RWPE2 (cell line): ENCODE data around the gene DCLK2.

ENCODE experiments used
- ATAC-seq: fragments of 200-7000 bp; cut with Tn5 transposase; 3 replicates; pipeline ENCODE4 v1.9.1; 2021; ENCODE audit warnings: low read depth
- DNase-seq: peaks from one replicate; pipeline ENCODE4 v3.0.0-alpha.2; 2020; ENCODE audit warnings: low spot score
- H3K27ac ChIP-seq: fragments of 450-650 bp; 2 replicates; pipeline ENCODE4 v1.5.1; 2017; ENCODE audit warnings: mild to moderate bottlenecking; ENCODE audit not compliant: poor library complexity, severe bottlenecking
- H3K27me3 ChIP-seq: fragments of 250-450 bp; sonication (Bioruptor Pico); 2 replicates; pipeline ENCODE4 v1.5.1; 2021; ENCODE audit warnings: mild to moderate bottlenecking, moderate library complexity; ENCODE audit not compliant: insufficient read depth, poor library complexity, severe bottlenecking
- H3K36me3 ChIP-seq: fragments of 250-450 bp; sonication (Bioruptor Pico); 2 replicates; pipeline ENCODE4 v1.5.1; 2020; ENCODE audit warnings: low read depth, mild to moderate bottlenecking, moderate library complexity
- H3K4me1 ChIP-seq: fragments of 250-450 bp; sonication (Bioruptor Pico); 2 replicates; pipeline ENCODE4 v1.5.1; 2021; ENCODE audit warnings: mild to moderate bottlenecking, moderate library complexity; ENCODE audit not compliant: insufficient read depth, poor library complexity, severe bottlenecking
- H3K4me3 ChIP-seq: fragments of 250-450 bp; sonication (Bioruptor Pico); 2 replicates; pipeline ENCODE4 v1.5.1; 2021; ENCODE audit warnings: mild to moderate bottlenecking, moderate library complexity; ENCODE audit not compliant: severe bottlenecking
- H3K9me3 ChIP-seq: fragments of 250-450 bp; sonication (Bioruptor Pico); 2 replicates; pipeline ENCODE4 v1.5.1; 2021; ENCODE audit warnings: mild to moderate bottlenecking, moderate library complexity; ENCODE audit not compliant: severe bottlenecking
- TF ChIP-seq, protein P1 (sequence below): fragments of 450-650 bp; IDR thresholded peaks from one replicate; pipeline ENCODE4 v1.5.1; 2017; ENCODE audit warnings: mild to moderate bottlenecking, moderate library complexity; ENCODE audit not compliant: poor library complexity, severe bottlenecking

DCLK2 gene

DNA sequence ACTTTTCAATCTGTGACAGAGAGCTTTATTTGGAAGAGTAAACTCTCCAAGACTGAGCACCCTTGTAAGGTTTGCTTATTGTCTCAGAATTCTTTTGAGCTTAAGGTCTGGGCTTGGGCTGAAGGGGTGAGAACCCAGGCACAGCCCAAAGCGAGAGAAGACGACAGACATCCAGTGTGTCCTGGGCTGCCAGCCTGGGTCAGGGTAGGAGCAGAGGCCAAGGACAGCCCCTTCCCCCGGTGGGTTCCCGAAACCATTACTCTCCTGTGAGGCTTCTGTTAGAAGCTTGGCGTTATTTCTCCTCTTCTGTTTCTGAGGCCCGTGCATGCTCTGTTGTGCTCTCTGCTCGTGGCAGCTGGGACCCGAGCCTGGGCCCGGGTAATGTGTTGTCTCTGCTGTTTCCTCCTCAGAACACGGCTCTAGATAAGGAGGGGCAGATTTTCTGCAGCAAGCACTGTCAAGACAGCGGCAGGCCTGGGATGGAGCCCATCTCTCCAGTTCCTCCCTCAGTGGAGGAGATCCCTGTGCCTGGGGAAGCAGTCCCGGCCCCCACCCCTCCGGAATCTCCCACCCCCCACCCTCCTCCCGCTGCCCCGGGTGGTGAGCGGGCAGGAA is 177.5 kb downstream of the DCLK2 start:
- Histone ChIP-seq H3K9me3 (no peaks in the 10 kb centered on the region), H3K4me3 (no peak overlapping the region), H3K27me3 (no peaks in the 10 kb centered on the region), H3K4me1 (peaks cover 17% of the 10 kb centered on the region), H3K36me3 (no peaks in the 10 kb centered on the region), H3K27ac (no peak overlapping the region)
- DNase-seq (no peak), ATAC-seq (no peak)
- TF ChIP-seq, protein P1, sequence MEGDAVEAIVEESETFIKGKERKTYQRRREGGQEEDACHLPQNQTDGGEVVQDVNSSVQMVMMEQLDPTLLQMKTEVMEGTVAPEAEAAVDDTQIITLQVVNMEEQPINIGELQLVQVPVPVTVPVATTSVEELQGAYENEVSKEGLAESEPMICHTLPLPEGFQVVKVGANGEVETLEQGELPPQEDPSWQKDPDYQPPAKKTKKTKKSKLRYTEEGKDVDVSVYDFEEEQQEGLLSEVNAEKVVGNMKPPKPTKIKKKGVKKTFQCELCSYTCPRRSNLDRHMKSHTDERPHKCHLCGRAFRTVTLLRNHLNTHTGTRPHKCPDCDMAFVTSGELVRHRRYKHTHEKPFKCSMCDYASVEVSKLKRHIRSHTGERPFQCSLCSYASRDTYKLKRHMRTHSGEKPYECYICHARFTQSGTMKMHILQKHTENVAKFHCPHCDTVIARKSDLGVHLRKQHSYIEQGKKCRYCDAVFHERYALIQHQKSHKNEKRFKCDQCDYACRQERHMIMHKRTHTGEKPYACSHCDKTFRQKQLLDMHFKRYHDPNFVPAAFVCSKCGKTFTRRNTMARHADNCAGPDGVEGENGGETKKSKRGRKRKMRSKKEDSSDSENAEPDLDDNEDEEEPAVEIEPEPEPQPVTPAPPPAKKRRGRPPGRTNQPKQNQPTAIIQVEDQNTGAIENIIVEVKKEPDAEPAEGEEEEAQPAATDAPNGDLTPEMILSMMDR = no peak

DNA sequence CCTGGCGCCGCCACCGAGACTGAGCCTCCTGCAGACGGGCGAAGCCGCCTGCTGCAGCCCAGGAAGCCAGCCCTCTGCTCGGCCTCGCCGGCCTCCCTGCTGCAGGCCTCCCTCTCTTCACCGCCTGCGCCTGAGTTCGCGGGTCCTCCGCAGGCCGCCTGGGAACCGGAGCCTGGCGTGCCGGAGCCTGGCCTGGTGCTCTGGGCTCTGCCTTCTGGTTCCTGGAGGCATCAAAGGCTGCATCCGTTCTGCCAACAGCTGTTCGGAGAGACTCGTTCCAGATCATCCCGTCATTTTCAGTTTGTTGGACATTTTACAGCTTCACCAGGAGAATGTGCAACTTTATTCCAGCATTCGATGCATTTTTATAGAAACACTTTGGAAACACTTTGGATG is 178.0 kb downstream of the DCLK2 start:
- Histone ChIP-seq H3K4me1 (peaks cover 17% of the 10 kb centered on the region), H3K36me3 (no peaks in the 10 kb centered on the region), H3K27ac (no peak overlapping the region), H3K4me3 (no peak overlapping the region), H3K9me3 (no peaks in the 10 kb centered on the region), H3K27me3 (no peaks in the 10 kb centered on the region)
- TF ChIP-seq, protein P1 = no peak
- no peak for DNase-seq
- no peak for ATAC-seq

DNA sequence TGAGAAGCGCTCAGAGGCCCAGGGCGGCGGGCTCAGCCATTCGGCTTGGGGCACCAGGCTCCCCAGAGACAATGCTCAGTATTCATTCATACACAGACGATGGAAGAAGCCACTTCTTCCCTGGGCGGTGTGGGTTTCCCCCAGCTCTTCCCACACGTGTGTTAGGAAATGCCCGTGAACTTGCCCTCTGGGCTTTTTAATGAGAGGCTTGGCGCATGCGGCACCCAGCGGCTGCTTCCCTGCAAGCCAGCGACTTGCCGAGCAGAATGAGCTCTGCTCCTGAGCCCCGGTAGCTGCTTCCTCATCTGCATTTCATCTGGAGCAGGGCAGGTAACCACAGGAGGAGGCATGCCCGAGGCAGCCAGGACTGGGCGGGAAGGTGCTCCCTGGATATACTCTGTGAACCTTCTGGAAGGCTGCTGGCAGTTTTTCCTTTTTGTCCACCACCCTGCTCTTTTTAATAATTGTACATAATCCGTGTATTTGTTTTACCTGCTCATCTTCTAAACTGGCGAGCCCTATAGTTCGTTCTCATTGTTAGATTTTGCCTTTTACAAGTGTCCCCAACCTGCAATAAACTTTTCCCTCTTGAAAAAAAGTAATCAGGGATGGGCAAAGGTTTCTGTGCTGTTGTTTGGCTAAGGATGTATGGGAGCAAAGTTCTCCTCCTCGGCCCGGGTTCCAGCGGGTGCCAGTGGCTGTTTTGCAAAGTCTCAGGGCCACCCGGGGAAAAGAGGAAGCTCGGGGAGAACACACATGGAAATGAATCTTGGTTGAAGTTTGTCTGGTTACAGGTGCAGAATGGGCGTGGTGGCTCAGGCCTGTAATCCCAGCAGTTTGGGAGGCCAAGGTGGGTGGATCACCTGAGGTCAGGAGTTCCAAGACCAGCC is 178.8 kb downstream of the DCLK2 start:
- ATAC-seq (peak; percentile 77), DNase-seq (no peak)
- Histone ChIP-seq H3K9me3 (no peaks in the 10 kb centered on the region), H3K4me3 (no peak overlapping the region), H3K36me3 (no peaks in the 10 kb centered on the region), H3K27ac (no peak overlapping the region), H3K4me1 (peaks cover 17% of the 10 kb centered on the region), H3K27me3 (no peaks in the 10 kb centered on the region)
- TF ChIP-seq, protein P1 = peak; percentile 35

DNA sequence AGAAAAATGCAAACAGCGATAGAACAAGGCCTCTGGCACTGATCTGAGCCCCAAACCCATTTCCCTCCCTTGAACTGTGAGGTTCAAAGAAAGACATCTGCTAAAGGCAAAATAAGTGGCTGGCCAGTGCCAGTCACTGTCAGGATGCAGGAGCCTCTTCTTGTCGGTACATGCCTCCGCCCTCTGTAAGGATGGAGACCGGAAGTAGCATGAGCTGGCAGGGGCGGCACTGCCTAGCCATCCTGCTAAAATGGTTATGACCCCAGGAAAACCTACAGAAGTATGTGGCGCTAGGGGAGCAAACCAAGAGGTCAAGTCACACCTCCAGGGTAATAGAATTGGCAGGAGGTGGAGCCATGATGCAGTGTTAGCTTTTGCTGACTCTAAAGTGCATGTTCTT is 180.3 kb downstream of the DCLK2 start:
- Histone ChIP-seq H3K36me3 (no peaks in the 10 kb centered on the region), H3K4me1 (peaks cover 17% of the 10 kb centered on the region)
- no peak for DNase-seq

More for the DNA sequence above, 180.3 kb downstream of the DCLK2 start:
- H3K27me3 ChIP-seq = no peaks in the 10 kb centered on the region
- peak; percentile 79 for ATAC-seq
- H3K27ac ChIP-seq = peak overlapping the region; percentile 30
- TF ChIP-seq, protein P1 = no peak
- no peaks in the 10 kb centered on the region for H3K9me3 ChIP-seq
- no peak overlapping the region for H3K4me3 ChIP-seq
